GM12874 (cell line): ENCODE data around the gene ACAD8.

Source experiments
- TF ChIP-seq, protein P1 (sequence below): IDR thresholded peaks from 2 replicates; pipeline ENCODE4 v1.5.1; 2011; ENCODE audit warnings: low read depth, mild to moderate bottlenecking, control low read depth, low read length, moderate library complexity; ENCODE audit not compliant: insufficient read depth

Gene ACAD8

DNA sequence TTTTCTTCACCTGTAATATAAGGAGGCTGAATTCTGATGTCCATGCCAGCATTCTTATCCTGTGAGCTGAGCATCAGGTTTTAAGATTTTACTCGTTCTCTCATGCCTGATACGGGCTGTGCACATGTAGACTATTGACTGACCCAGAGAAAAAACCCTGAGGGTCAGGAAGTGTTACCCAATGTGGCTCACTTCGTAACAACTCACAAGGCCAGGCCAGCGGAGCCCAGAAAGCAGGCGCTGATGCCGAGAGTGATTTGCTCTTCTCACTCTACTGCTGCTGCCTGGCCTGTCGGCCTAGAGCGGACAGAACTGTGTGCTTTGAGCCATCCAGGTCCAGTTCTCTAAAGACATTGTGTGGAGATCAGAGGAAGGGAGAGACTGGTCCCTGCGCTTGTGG lies 11.0 kb upstream of the ACAD8 start:
- TF ChIP-seq, protein P1, sequence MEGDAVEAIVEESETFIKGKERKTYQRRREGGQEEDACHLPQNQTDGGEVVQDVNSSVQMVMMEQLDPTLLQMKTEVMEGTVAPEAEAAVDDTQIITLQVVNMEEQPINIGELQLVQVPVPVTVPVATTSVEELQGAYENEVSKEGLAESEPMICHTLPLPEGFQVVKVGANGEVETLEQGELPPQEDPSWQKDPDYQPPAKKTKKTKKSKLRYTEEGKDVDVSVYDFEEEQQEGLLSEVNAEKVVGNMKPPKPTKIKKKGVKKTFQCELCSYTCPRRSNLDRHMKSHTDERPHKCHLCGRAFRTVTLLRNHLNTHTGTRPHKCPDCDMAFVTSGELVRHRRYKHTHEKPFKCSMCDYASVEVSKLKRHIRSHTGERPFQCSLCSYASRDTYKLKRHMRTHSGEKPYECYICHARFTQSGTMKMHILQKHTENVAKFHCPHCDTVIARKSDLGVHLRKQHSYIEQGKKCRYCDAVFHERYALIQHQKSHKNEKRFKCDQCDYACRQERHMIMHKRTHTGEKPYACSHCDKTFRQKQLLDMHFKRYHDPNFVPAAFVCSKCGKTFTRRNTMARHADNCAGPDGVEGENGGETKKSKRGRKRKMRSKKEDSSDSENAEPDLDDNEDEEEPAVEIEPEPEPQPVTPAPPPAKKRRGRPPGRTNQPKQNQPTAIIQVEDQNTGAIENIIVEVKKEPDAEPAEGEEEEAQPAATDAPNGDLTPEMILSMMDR, result no peak

DNA sequence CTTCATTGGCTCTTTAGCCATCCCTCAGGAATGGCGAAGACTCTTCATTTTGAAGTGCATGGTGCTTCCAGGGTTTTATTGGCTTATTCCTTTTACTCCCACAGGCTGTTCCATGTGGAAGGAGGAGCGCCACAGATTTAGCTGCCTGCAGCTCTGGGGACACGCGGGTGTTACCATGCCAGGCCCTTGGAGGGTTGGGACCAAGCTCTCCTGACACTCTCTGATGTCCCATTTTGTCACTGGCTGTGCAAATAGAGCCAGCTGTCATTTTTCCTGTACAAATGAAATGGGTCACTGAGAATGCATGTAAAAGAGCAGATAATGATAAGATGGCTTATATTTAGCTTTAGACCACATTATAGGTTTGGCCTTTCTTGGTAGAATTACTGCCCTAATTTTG lies 9.5 kb upstream of the ACAD8 start:
- TF ChIP-seq, protein P1, result no peak

DNA sequence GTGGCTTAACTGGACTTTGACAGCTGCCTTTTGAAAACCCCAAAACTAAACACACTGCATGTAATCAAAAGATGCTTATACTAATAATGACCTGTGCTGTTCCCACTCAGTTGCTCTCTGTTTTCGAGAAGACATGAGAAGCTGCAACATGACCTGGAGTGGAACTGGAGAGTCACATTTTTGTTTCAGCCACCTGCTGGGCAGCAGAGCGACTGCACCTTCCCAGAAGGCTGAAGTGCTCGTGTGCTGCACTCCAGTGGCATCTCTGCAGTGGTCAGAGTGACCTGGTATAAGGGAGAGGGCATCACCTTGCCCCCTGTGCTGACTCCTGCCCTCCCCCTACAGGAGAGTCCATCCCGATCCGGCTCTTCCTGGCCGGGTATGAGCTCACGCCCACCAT lies 8.8 kb upstream of the ACAD8 start:
- TF ChIP-seq, protein P1, result peak; percentile 71

DNA sequence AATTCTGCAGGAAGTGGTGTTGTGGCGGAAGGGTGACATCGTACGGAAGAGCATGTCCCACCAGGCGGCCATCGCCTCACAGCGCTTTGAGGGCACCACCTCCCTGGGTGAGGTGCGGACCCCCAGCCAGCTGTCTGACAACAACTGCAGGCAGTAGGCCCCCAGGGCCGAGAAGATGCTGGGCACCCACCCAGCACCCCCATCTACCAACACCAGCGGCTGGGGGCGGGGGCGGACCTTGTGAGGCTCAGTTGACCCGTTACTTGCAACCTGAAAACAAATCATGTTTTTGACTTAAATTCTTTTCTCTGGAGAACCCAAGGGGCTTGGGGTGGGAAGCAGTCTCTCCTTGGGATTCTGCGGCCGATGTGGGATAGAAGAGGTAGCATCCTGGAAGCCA lies 7.9 kb upstream of the ACAD8 start:
- TF ChIP-seq, protein P1, result no peak

DNA sequence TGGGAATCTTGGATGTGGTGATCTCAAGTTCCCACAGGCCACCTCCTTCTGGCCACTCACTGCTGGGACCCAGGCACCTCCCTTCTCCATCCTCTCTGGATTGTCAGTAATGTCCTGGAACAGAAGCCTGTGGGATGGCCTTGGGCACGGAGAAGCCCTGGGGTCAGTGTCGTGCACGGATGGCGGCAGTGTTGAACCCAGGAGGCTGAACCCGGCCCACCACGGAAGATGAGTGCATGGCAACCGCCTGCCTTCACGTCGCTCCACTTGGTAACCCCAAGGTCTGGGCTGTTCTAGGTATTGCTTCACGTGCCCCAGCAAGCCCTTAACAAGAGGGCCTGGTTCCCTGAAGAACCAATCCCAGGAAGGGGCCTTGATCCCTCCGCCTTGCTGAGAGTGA lies 7.3 kb upstream of the ACAD8 start:
- TF ChIP-seq, protein P1, result no peak

DNA sequence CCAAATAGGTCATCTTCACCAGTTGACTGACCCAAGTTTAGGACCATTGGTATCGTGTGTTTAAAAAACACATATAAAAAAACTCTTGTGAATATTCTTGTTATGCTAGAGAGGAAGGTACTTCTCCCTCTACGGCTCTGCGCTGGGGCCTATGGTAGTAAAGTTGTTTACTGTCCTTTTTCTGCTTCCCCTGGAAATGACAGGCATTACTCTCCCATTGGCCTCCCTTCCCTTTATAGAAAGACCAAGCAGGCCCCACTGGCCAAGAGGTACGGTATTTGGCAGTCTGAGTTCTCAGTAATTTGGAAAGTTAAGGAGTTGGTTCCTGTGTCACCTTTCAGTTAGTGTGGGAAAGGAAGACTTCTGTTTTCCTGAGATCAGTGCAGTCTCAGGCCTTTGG lies 6.7 kb upstream of the ACAD8 start:
- TF ChIP-seq, protein P1, result no peak

DNA sequence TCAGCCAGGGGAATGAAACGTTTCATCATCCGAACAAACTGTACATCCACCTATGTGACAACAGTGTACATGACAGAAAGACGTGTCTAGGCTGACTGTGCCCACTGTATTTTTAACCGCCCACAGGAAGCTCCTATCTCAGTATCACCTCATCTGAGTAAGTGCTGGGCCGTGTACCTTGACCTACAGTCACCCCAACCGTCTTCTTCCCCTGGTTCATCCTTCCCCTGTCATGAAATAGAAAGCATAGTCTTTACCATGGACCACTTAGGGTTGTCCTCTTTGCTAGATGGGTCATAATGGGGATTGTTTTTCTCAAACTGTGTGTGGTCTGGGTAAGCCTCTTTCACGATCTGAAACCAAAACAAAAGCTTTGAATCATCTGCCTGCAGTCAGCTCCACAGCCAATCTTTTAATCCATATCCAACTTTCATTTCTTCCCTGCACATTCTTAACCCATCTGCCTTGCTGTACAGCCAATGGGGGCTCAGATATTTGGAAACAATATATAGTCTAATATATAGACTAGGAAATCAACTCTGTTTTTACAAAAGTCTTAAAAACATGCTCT lies 4.4 kb upstream of the ACAD8 start:
- TF ChIP-seq, protein P1, result no peak
